Ovary (tissue), 9 donors: ENCODE results near the gene ITGB5. TPM values are rescaled to one million over a fixed set of nuclear protein-coding genes. Genes with fewer than 3 reads are reported as not detected.

ENCODE experiments used
- DNase-seq, 5 donors: peaks; one replicate each; pipeline ENCODE4 v3.0.0-alpha.2; 2019 to 2020
- H3K27ac ChIP-seq, 2 donors: fragments of 200-600 bp; one replicate each; pipeline versions ENCODE4 v1.5.1 to v1.8.0; 2019 to 2022
- H3K27me3 ChIP-seq: fragments of 200-600 bp; one replicate; pipeline ENCODE4 v1.8.0; 2022
- H3K36me3 ChIP-seq: fragments of 200-600 bp; sonication (generic); one replicate; pipeline ENCODE4 v1.5.1; 2019
- H3K4me1 ChIP-seq: one replicate; pipeline ENCODE4 v1.8.1; 2013; ENCODE audit warnings: mild to moderate bottlenecking, moderate library complexity; ENCODE audit not compliant: insufficient read depth
- H3K4me3 ChIP-seq: fragments of 200-600 bp; sonication (generic); one replicate; pipeline ENCODE4 v1.5.1; 2017
- H3K9me3 ChIP-seq, 2 donors: fragments of 200-600 bp in 1 of 2; sonication (generic) in 1 of 2; one replicate each; pipeline versions ENCODE4 v1.5.1 to v1.8.1; 2013 to 2019; ENCODE audit warnings: mild to moderate bottlenecking in 1 of 2, moderate library complexity in 1 of 2
- CTCF ChIP-seq, 3 donors: fragments of 450-650 bp in 2 of 3; fragments of 200-600 bp in 1 of 3; IDR thresholded peaks; one replicate each; pipeline versions ENCODE4 v1.5.1 to v1.8.0; 2016 to 2022; ENCODE audit warnings: antibody characterized with exemption in 3 of 3, mild to moderate bottlenecking in 1 of 3
- EP300 ChIP-seq: sonication (generic); formaldehyde crosslinking; IDR thresholded peaks from one replicate; pipeline ENCODE4 v1.6.1; 2017; ENCODE audit warnings: antibody characterized with exemption
- POLR2A ChIP-seq: fragments of 450-650 bp; IDR thresholded peaks from one replicate; pipeline ENCODE4 v1.6.1; 2017; ENCODE audit warnings: antibody characterized with exemption, mild to moderate bottlenecking, moderate library complexity
- WGBS, 3 donors: extraction: QIAGEN DNeasy Blood & Tissue Kit in 1 of 3; methylation state at CpG; one replicate each; pipeline versions ENCODE4 v1.1.5 to v1.1.7; 2013 to 2017; 5-methylcytosine and 5-hydroxymethylcytosine counted together
- intact Hi-C, 4 donors: fragments of 100-400 bp; cut with DNase I; formaldehyde crosslinking; loops; one replicate each; pipeline versions ENCODE4 v1.11.0 to v1.15.1; 2022 to 2023
- polyA plus RNA-seq, 2 donors: library from polyadenylated mRNA; stranded (reverse); fragments of 200-250 nt in 1 of 2; fragments of 350-450 nt in 1 of 2; fragmentation: Illumina TruSeq in 1 of 2; extraction: RNeasy Lipid Tissue Mini Kit (QIAGEN cat#74804) in 1 of 2; gene quantifications; one replicate each; pipeline ENCODE4 v1.2.3, GENCODE V29; 2013 to 2014
- total RNA-seq, 7 donors: library from RNA; depleted of rRNA in 2 of 7; stranded (reverse); fragments of >200 nt in 2 of 7; fragmentation: NEBNext Ultra II Directional in 3 of 7; extraction: Animal tissue kit (Norgen Biotek cat#: 25700) in 3 of 7; gene quantifications; one replicate each; pipeline versions ENCODE4 v1.1.0 to v1.2.4, GENCODE V29; 2016 to 2023
- donor health status: DM: no; HTN: no; CAD: no; lungs with moderate emphysema.
- donor health status: DM: no; HTN: no; CAD: no.
- donor health status: Bipolar disorder and iron deficiency.
- donor health status: DM: yes; HTN: yes; CAD: no.
- donor health status: DM: no; HTN: no; CAD: no.
- donor health status: DM: yes; HTN: yes; CAD: no.

Gene ITGB5
- total and polyA plus RNA-seq, 9 donors: 31.0 to 109 (median 38.0) TPM

GRCh38 chr3:124826703-124827102, 60.5 kb downstream of the ITGB5 start:
- Histone ChIP-seq H3K9me3 (no peaks in the 10 kb centered on the region), H3K4me1 (peaks cover 2% of the 10 kb centered on the region), H3K36me3 (no peaks in the 10 kb centered on the region), H3K4me3 (no peak overlapping the region), H3K27me3 (no peaks in the 10 kb centered on the region), H3K27ac (no peak overlapping the region)
- no peak for DNase-seq
- intact Hi-C loops: no loop called here
- TF ChIP-seq CTCF (IDR thresholded peaks at IDR 0.05): no peak
- no peak for TF ChIP-seq EP300
- TF ChIP-seq POLR2A: no peak
- WGBS, 3 donors: 6 to 9% (median 8%) methylated on average over 3 of the region's 3 CpGs

GRCh38 chr3:124824286-124824915, 62.8 kb downstream of the ITGB5 start:
- H3K27ac ChIP-seq: no peak overlapping the region
- H3K36me3 ChIP-seq: no peaks in the 10 kb centered on the region
- DNase-seq: no peak
- intact Hi-C loops: no loop called here
- TF ChIP-seq EP300 (no peak), POLR2A (no peak), CTCF (IDR thresholded peaks at IDR 0.05) (no peak)
- no peak overlapping the region for H3K4me3 ChIP-seq
- WGBS, 3 donors: 91 to 97% (median 95%) methylated on average over 4 of the region's 4 CpGs
- H3K27me3 ChIP-seq: no peaks in the 10 kb centered on the region
- H3K9me3 ChIP-seq: no peaks in the 10 kb centered on the region
- peaks cover 1% of the 10 kb centered on the region for H3K4me1 ChIP-seq

- Histone ChIP-seq H3K27me3 (no peaks in the 10 kb centered on the region), H3K4me3 (no peak overlapping the region), H3K36me3 (no peaks in the 10 kb centered on the region), H3K27ac (no peak overlapping the region), H3K4me1 (no peaks in the 10 kb centered on the region), H3K9me3 (no peaks in the 10 kb centered on the region)
- no peak for DNase-seq
- intact Hi-C loops: no loop called here
- 95 to 98% (median 96%) methylated on average over 2 of the region's 2 CpGs for WGBS, 3 donors
- no peak for TF ChIP-seq POLR2A
- TF ChIP-seq EP300: no peak
- no peak for TF ChIP-seq CTCF (IDR thresholded peaks at IDR 0.05)
Measured at GRCh38 chr3:124823648-124824047, 63.5 kb downstream of the ITGB5 start.

GRCh38 chr3:124823206-124823605, 64.0 kb downstream of the ITGB5 start:
- DNase-seq: no peak
- Histone ChIP-seq H3K27me3 (no peaks in the 10 kb centered on the region), H3K9me3 (no peaks in the 10 kb centered on the region), H3K36me3 (no peaks in the 10 kb centered on the region), H3K27ac (no peak overlapping the region), H3K4me1 (no peaks in the 10 kb centered on the region), H3K4me3 (no peak overlapping the region)
- TF ChIP-seq CTCF (IDR thresholded peaks at IDR 0.05) (no peak), POLR2A (no peak), EP300 (no peak)
- WGBS, 3 donors: 96 to 100% (median 98%) methylated on average over 1 of the region's 1 CpG
- intact Hi-C loops: no loop called here
